Parathyroid adenoma (tissue), 2 donors: ENCODE results near the gene ZNF621.

Experiments
- H2AFZ ChIP-seq: fragments of 300-600 bp; sonication (generic); one replicate; pipeline ENCODE4 v1.7.0; 2017; ENCODE audit warnings: antibody characterized with exemption, mild to moderate bottlenecking
- H3K27ac ChIP-seq: fragments of 300-600 bp; sonication (generic); one replicate; pipeline ENCODE4 v1.7.0; 2017
- H3K27me3 ChIP-seq: fragments of 300-600 bp; sonication (generic); one replicate; pipeline ENCODE4 v1.7.0; 2017; ENCODE audit warnings: low read length; ENCODE audit not compliant: control insufficient read depth, insufficient read depth
- H3K36me3 ChIP-seq: fragments of 300-600 bp; sonication (generic); one replicate; pipeline ENCODE4 v1.7.0; 2017; ENCODE audit warnings: low read length; ENCODE audit not compliant: control insufficient read depth, insufficient read depth
- H3K4me1 ChIP-seq: fragments of 300-600 bp; sonication (generic); one replicate; pipeline ENCODE4 v1.7.0; 2017; ENCODE audit warnings: control low read depth
- H3K4me2 ChIP-seq: fragments of 300-600 bp; sonication (generic); one replicate; pipeline ENCODE4 v1.7.0; 2017; ENCODE audit warnings: low read length
- H3K4me3 ChIP-seq: fragments of 300-600 bp; sonication (generic); one replicate; pipeline ENCODE4 v1.7.0; 2017; ENCODE audit warnings: low read depth, low read length
- H3K79me2 ChIP-seq: fragments of 300-600 bp; sonication (generic); one replicate; pipeline ENCODE4 v1.7.0; 2017; ENCODE audit warnings: control low read depth
- H3K9ac ChIP-seq: fragments of 300-600 bp; sonication (generic); one replicate; pipeline ENCODE4 v1.7.0; 2017; ENCODE audit warnings: mild to moderate bottlenecking
- H3K9me3 ChIP-seq: fragments of 300-600 bp; sonication (generic); one replicate; pipeline ENCODE4 v1.7.0; 2017; ENCODE audit warnings: low read length; ENCODE audit not compliant: control insufficient read depth
- CTCF ChIP-seq: fragments of 300-600 bp; sonication (generic); IDR thresholded peaks from one replicate; pipeline ENCODE4 v1.7.0; 2017; ENCODE audit warnings: antibody characterized with exemption, mild to moderate bottlenecking
- donor health status: primary hyperparathyroidism.

Gene ZNF621

GRCh38 chr3:40504636-40505430 lies 19.9 kb upstream of the ZNF621 start:
- no peaks in the 10 kb centered on the region for H3K79me2 ChIP-seq
- no peak overlapping the region for H3K27ac ChIP-seq
- H3K36me3 ChIP-seq, result no peaks in the 10 kb centered on the region
- no peak for TF ChIP-seq CTCF
- no peaks in the 10 kb centered on the region for H3K9me3 ChIP-seq
- no peak overlapping the region for H3K4me3 ChIP-seq
- peak overlapping the region; percentile 100 for H2AFZ ChIP-seq
- H3K4me1 ChIP-seq, result peaks cover 10% of the 10 kb centered on the region
- H3K27me3 ChIP-seq, result no peaks in the 10 kb centered on the region
- H3K9ac ChIP-seq, result no peak overlapping the region
- H3K4me2 ChIP-seq, result no peak overlapping the region

GRCh38 chr3:40505599-40506462 lies 18.9 kb upstream of the ZNF621 start, which contains the start of gene ZNF620:
TSS of gene ZNF620 (plus strand) at chr3:40506039. CDS start at chr3:40506353, 314 bp downstream.
- H3K4me3 ChIP-seq, result peak within 1 kb of the TSS; percentile 60
- H3K4me1 ChIP-seq, result peaks cover 10% of the 10 kb centered on the region
- no peaks in the 10 kb centered on the region for H3K27me3 ChIP-seq
- no peaks in the 10 kb centered on the region for H3K36me3 ChIP-seq
- TF ChIP-seq CTCF, result peak; percentile 43
- peak within 1 kb of the TSS; percentile 76 for H3K27ac ChIP-seq
- H2AFZ ChIP-seq, result peak within 1 kb of the TSS; percentile 100
- H3K9ac ChIP-seq, result peak within 1 kb of the TSS; percentile 63
- H3K9me3 ChIP-seq, result no peaks in the 10 kb centered on the region
- peak within 1 kb of the TSS; percentile 66 for H3K4me2 ChIP-seq
- H3K79me2 ChIP-seq, result no peaks in the 10 kb centered on the region

- H3K4me1 ChIP-seq, result peaks cover 4% of the 10 kb centered on the region
- no peaks in the 10 kb centered on the region for H3K9me3 ChIP-seq
- no peak for TF ChIP-seq CTCF
- H2AFZ ChIP-seq, result no peak overlapping the region
- H3K36me3 ChIP-seq, result no peaks in the 10 kb centered on the region
- no peak overlapping the region for H3K4me3 ChIP-seq
- no peaks in the 10 kb centered on the region for H3K27me3 ChIP-seq
- H3K4me2 ChIP-seq, result no peak overlapping the region
- no peak overlapping the region for H3K27ac ChIP-seq
- no peak overlapping the region for H3K9ac ChIP-seq
- no peaks in the 10 kb centered on the region for H3K79me2 ChIP-seq
Observed at GRCh38 chr3:40511031-40511718, 13.6 kb upstream of the ZNF621 start.

GRCh38 chr3:40516201-40516600 lies 8.6 kb upstream of the ZNF621 start:
- H3K9ac ChIP-seq, result no peak overlapping the region
- no peak overlapping the region for H2AFZ ChIP-seq
- H3K9me3 ChIP-seq, result no peaks in the 10 kb centered on the region
- no peaks in the 10 kb centered on the region for H3K36me3 ChIP-seq
- no peak for TF ChIP-seq CTCF
- H3K4me1 ChIP-seq, result no peaks in the 10 kb centered on the region
- H3K79me2 ChIP-seq, result no peaks in the 10 kb centered on the region
- H3K4me3 ChIP-seq, result no peak overlapping the region
- no peaks in the 10 kb centered on the region for H3K27me3 ChIP-seq
- H3K4me2 ChIP-seq, result no peak overlapping the region
- H3K27ac ChIP-seq, result no peak overlapping the region
